B cell (primary cell): ENCODE measurements around the gene SEPTIN5. TPM values are rescaled to one million over a fixed set of nuclear protein-coding genes. Genes with fewer than 3 reads are reported as not detected.

Experiments used
- ATAC-seq: fragments of 200-7000 bp; cut with Tn5 transposase; one replicate; pipeline ENCODE4 v1.10.0; 2021; ENCODE audit warnings: low read depth, mild to moderate bottlenecking, moderate number of reproducible peaks, moderate library complexity
- CTCF ChIA-PET: fragments of 350-600 bp; sonication (Branson Sonifier 250); formaldehyde crosslinking; loops from one replicate; lab custom pipeline; 2021; ENCODE audit warnings: antibody characterized with exemption, inconsistent platforms; lab: Charles Lee
- POLR2A ChIA-PET: fragments of 350-600 bp; sonication (Branson Sonifier 250); formaldehyde crosslinking; loops from one replicate; lab custom pipeline; 2021; ENCODE audit warnings: antibody characterized with exemption; lab: Charles Lee
- DNase-seq: peaks from one replicate; pipeline ENCODE4 v3.0.0; 2013
- H2AFZ ChIP-seq: 2 replicates; pipeline ENCODE4 v1.6.1; 2012; ENCODE audit warnings: mild to moderate bottlenecking, low read depth, low read length; ENCODE audit not compliant: insufficient read depth, poor library complexity, severe bottlenecking
- H3K27ac ChIP-seq, 2 donors: 1 replicate in 1 of 2; 2 replicates in 1 of 2; pipeline ENCODE4 v1.5.1; 2012 to 2013; ENCODE audit warnings: low read length in 2 of 2, mild to moderate bottlenecking in 2 of 2, moderate library complexity in 1 of 2
- H3K27me3 ChIP-seq, 4 experiments: fragments of 200-600 bp in 1 of 4; sonication (generic) in 1 of 4; replicated peaks in 1 of 4; 1 replicate in 2 of 4; 2 replicates in 2 of 4; pipeline versions ENCODE4 v1.6.1 to v1.7.0; 2013 to 2016; ENCODE audit warnings: low read length in 3 of 4, mild to moderate bottlenecking in 2 of 4, mixed read lengths in 1 of 4, moderate library complexity in 1 of 4; ENCODE audit not compliant: insufficient read depth in 4 of 4, control insufficient read depth in 3 of 4; ENCODE audit errors: control extremely low read depth in 1 of 4
- H3K36me3 ChIP-seq, 2 experiments: replicated peaks in 1 of 2; 1 replicate in 1 of 2; 2 replicates in 1 of 2; pipeline versions ENCODE4 v1.6.1 to v1.7.1; 2013; ENCODE audit warnings: low read length in 1 of 2; ENCODE audit not compliant: insufficient read depth in 2 of 2, control insufficient read depth in 1 of 2; ENCODE audit errors: control extremely low read depth in 1 of 2, extremely low read depth in 1 of 2
- H3K4me1 ChIP-seq, 2 donors: fragments of 200-600 bp in 1 of 2; sonication (generic) in 1 of 2; 1 replicate in 1 of 2; 2 replicates in 1 of 2; pipeline versions ENCODE4 v1.5.1 to v1.6.1; 2013 to 2017; ENCODE audit warnings: low read length in 2 of 2; ENCODE audit not compliant: control insufficient read depth in 2 of 2, insufficient read depth in 2 of 2
- H3K4me2 ChIP-seq: replicated peaks from 2 replicates; pipeline ENCODE3; 2012; ENCODE audit warnings: mild to moderate bottlenecking, low read depth, low read length; ENCODE audit not compliant: poor library complexity, severe bottlenecking
- H3K4me3 ChIP-seq, 5 experiments: fragments of 200-600 bp in 1 of 5; sonication (generic) in 1 of 5; 1 replicate in 3 of 5; 2 replicates in 2 of 5; pipeline versions ENCODE4 v1.5.1 to v1.7.0; 2011 to 2016; ENCODE audit warnings: low read length in 4 of 5, mild to moderate bottlenecking in 4 of 5, low read depth in 2 of 5, control low read depth in 1 of 5, moderate library complexity in 1 of 5; ENCODE audit not compliant: insufficient read depth in 1 of 5; ENCODE audit errors: control extremely low read depth in 1 of 5, extremely low read depth in 1 of 5
- H3K79me2 ChIP-seq: fragments of 200-600 bp; sonication (generic); one replicate; pipeline ENCODE4 v1.6.0; 2016; ENCODE audit warnings: low read length; ENCODE audit not compliant: control insufficient read depth, insufficient read depth
- H3K9ac ChIP-seq: fragments of 200-600 bp; sonication (generic); 2 replicates; pipeline ENCODE4 v1.6.1; 2017; ENCODE audit warnings: mild to moderate bottlenecking, low read length, moderate library complexity
- H3K9me3 ChIP-seq, 3 donors: one replicate each; pipeline versions ENCODE4 v1.6.1 to v1.7.1; 2013; ENCODE audit warnings: low read length in 2 of 3; ENCODE audit not compliant: control insufficient read depth in 2 of 3, insufficient read depth in 1 of 3; ENCODE audit errors: control extremely low read depth in 1 of 3
- H4K20me1 ChIP-seq: 2 replicates; pipeline ENCODE4 v1.6.0; 2012; ENCODE audit warnings: mild to moderate bottlenecking, low read length; ENCODE audit not compliant: insufficient read depth, control insufficient read depth, poor library complexity, severe bottlenecking
- H3K27ac Mint-ChIP-seq: one replicate; pipeline ENCODE4 v1.8.0; 2021; ENCODE audit warnings: mixed read lengths
- H3K27me3 Mint-ChIP-seq: one replicate; pipeline ENCODE4 v1.8.0; 2021; ENCODE audit warnings: mixed read lengths
- H3K4me1 Mint-ChIP-seq: one replicate; pipeline ENCODE4 v1.8.0; 2021; ENCODE audit warnings: mixed read lengths
- H3K4me3 Mint-ChIP-seq: one replicate; pipeline ENCODE4 v1.8.0; 2021; ENCODE audit warnings: mixed read lengths
- H3K9me3 Mint-ChIP-seq: one replicate; pipeline ENCODE4 v1.8.0; 2022; ENCODE audit warnings: mixed read lengths; ENCODE audit not compliant: insufficient read depth
- CTCF ChIP-seq: fragments of 200-600 bp; IDR thresholded peaks from one replicate; pipeline ENCODE4 v1.8.0; 2022; ENCODE audit warnings: antibody characterized with exemption, mild to moderate bottlenecking
- EZH2 ChIP-seq: IDR thresholded peaks from 2 replicates; pipeline ENCODE4 v1.6.1; 2012; ENCODE audit warnings: borderline replicate concordance, low read depth, mild to moderate bottlenecking, moderate library complexity, low read length; ENCODE audit not compliant: insufficient read depth, poor library complexity, severe bottlenecking
- WGBS: methylation state at CpG from one replicate; pipeline ENCODE4 v1.1.5; 2013; ENCODE audit warnings: missing lambda C conversion rate; ENCODE audit not compliant: insufficient coverage; 5-methylcytosine and 5-hydroxymethylcytosine counted together
- intact Hi-C: fragments of 100-400 bp; cut with micrococcal nuclease; formaldehyde crosslinking; loops from one replicate; pipeline ENCODE4 v1.10.0; 2022
- polyA plus RNA-seq: library from polyadenylated mRNA; depleted of rRNA; stranded (reverse); fragments of >200 nt; gene quantifications from 2 replicates; pipeline ENCODE4 v1.2.3, GENCODE V29; 2012
- total RNA-seq, 2 donors: library from RNA; stranded (reverse); fragments of 120-200 nt in 1 of 2; gene quantifications; 1 replicate in 1 of 2; 2 replicates in 1 of 2; pipeline versions ENCODE4 v1.2.3 to v1.2.4, GENCODE V29; 2013 to 2022

Gene SEPTIN5
- total and polyA plus RNA-seq, 2 donors (not counting 1 experiment from before 2014, with no cell fraction given): 0.06 TPM; not detected in 1

- no peak overlapping the region for H3K9ac ChIP-seq
- H3K4me1 ChIP-seq: no peaks in the 10 kb centered on the region
- H3K79me2 ChIP-seq: no peaks in the 10 kb centered on the region
- peaks cover 0 to 4% (median 0%) of the 10 kb centered on the region in 3 donors for H3K9me3 ChIP-seq
- POLR2A ChIA-PET: no interaction called here
- CTCF ChIA-PET: no interaction called here
- DNase-seq (no peak), ATAC-seq (no peak)
- no peaks in the 10 kb centered on the region for H3K9me3 Mint-ChIP-seq
- H3K27me3 Mint-ChIP-seq: peaks cover 20% of the 10 kb centered on the region
- H3K4me1 Mint-ChIP-seq: no peaks in the 10 kb centered on the region
- H4K20me1 ChIP-seq: no peaks in the 10 kb centered on the region
- no peak overlapping the region for H3K4me3 ChIP-seq
- H3K27ac Mint-ChIP-seq: no peak overlapping the region
- TF ChIP-seq EZH2 (no peak), CTCF (no peak)
- no peak overlapping the region for H3K4me3 Mint-ChIP-seq
- peaks cover 0 to 27% (median 7%) of the 10 kb centered on the region in 4 experiments for H3K27me3 ChIP-seq
- no peak overlapping the region for H2AFZ ChIP-seq
- 87% methylated on average over 14 of the region's 15 CpGs for WGBS
- H3K4me2 ChIP-seq: no peak overlapping the region
- H3K36me3 ChIP-seq: no peaks in the 10 kb centered on the region
- no peak overlapping the region for H3K27ac ChIP-seq
- intact Hi-C loops: no loop called here
Measured at GRCh38 chr22:19748991-19749664, 34.8 kb downstream of the SEPTIN5 start.

- Histone ChIP-seq H3K27me3 (peaks cover 0 to 34% (median 12%) of the 10 kb centered on the region in 4 experiments), H3K4me3 (no peak overlapping the region), H3K4me1 (peaks cover 0 to 5% of the 10 kb centered on the region in 2 donors), H2AFZ (no peak overlapping the region), H3K9me3 (peaks cover 0 to 8% (median 0%) of the 10 kb centered on the region in 3 donors), H3K27ac (no peak overlapping the region), H3K79me2 (no peaks in the 10 kb centered on the region), H3K36me3 (no peaks in the 10 kb centered on the region), H3K4me2 (no peak overlapping the region), H4K20me1 (no peaks in the 10 kb centered on the region), H3K9ac (no peak overlapping the region)
- DNase-seq (no peak), ATAC-seq (no peak)
- intact Hi-C loops: no loop called here
- Mint-ChIP-seq H3K4me3 (no peak overlapping the region), H3K9me3 (no peaks in the 10 kb centered on the region), H3K27me3 (peaks cover 22% of the 10 kb centered on the region), H3K4me1 (no peaks in the 10 kb centered on the region), H3K27ac (no peak overlapping the region)
- ChIA-PET POLR2A (no interaction called here), CTCF (interaction anchor here (0.8 kb wide), 1 partner anchor 160 kb away, joined by 3 read pairs; no protein-coding TSS in a partner anchor)
- WGBS: 94% methylated on average over 8 of the region's 12 CpGs
- TF ChIP-seq CTCF (no peak), EZH2 (no peak)
Measured at GRCh38 chr22:19749876-19750275, 35.6 kb downstream of the SEPTIN5 start.
